Measurements from ENCODE around the gene CTIF.

Gene CTIF

GRCh38 chr18:48670751-48671560, 132.1 kb downstream of the CTIF start:
- no peak for DNase-seq
- Histone ChIP-seq H3K27me3 (replicated peaks; ENCODE audit: insufficient read depth, low read length) (no peaks in the 10 kb centered on the region), H4K20me1 (ENCODE audit: insufficient read depth, low read length) (no peaks in the 10 kb centered on the region), H3K9me3 (replicated peaks; ENCODE audit: insufficient read depth, low read length) (no peaks in the 10 kb centered on the region), H3K27ac (ENCODE audit: low read length) (no peak overlapping the region), H3K9ac (ENCODE audit: low read length) (no peak overlapping the region), H3K4me3 (ENCODE audit: low read length) (no peak overlapping the region), H3K36me3 (replicated peaks; ENCODE audit: insufficient read depth, low read length) (no peaks in the 10 kb centered on the region), H3K9me2 (replicated peaks; ENCODE audit: insufficient read depth, low read length) (no peaks in the 10 kb centered on the region), H2AFZ (ENCODE audit: low read length) (no peak overlapping the region), H3K4me2 (ENCODE audit: low read depth, low read length) (no peak overlapping the region), H3K4me1 (ENCODE audit: low read length) (peaks cover 4% of the 10 kb centered on the region; the same call in 1 of the 2 replicates), H3K79me2 (ENCODE audit: low read length) (no peaks in the 10 kb centered on the region), H3F3A (ENCODE audit: insufficient read depth, low read length) (no peaks in the 10 kb centered on the region)
- no peak for TF ChIP-seq EZH2 (optimal IDR thresholded peaks at IDR 0.05; ENCODE audit: low read depth, low read length)
- no peak for TF ChIP-seq EZH2phosphoT487 (IDR thresholded peaks at IDR 0.05; ENCODE audit: low read length)
- TF ChIP-seq CTCF (IDR thresholded peaks at IDR 0.05; ENCODE audit: low read length) = no peak

GRCh38 chr18:48671561-48671945, 132.7 kb downstream of the CTIF start:
- Histone ChIP-seq H3K9me3 (replicated peaks; ENCODE audit: insufficient read depth, low read length) (no peaks in the 10 kb centered on the region), H3F3A (ENCODE audit: insufficient read depth, low read length) (no peaks in the 10 kb centered on the region), H3K4me1 (ENCODE audit: low read length) (peaks cover 4% of the 10 kb centered on the region; the same call in 1 of the 2 replicates), H3K9me2 (replicated peaks; ENCODE audit: insufficient read depth, low read length) (no peaks in the 10 kb centered on the region), H4K20me1 (ENCODE audit: insufficient read depth, low read length) (no peaks in the 10 kb centered on the region), H3K27ac (ENCODE audit: low read length) (no peak overlapping the region), H3K79me2 (ENCODE audit: low read length) (no peaks in the 10 kb centered on the region), H2AFZ (ENCODE audit: low read length) (no peak overlapping the region), H3K36me3 (replicated peaks; ENCODE audit: insufficient read depth, low read length) (no peaks in the 10 kb centered on the region), H3K4me3 (ENCODE audit: low read length) (no peak overlapping the region), H3K4me2 (ENCODE audit: low read depth, low read length) (no peak overlapping the region), H3K27me3 (replicated peaks; ENCODE audit: insufficient read depth, low read length) (no peaks in the 10 kb centered on the region), H3K9ac (ENCODE audit: low read length) (no peak overlapping the region)
- DNase-seq = no peak
- TF ChIP-seq EZH2phosphoT487 (IDR thresholded peaks at IDR 0.05; ENCODE audit: low read length) (no peak), CTCF (IDR thresholded peaks at IDR 0.05; ENCODE audit: low read length) (no peak), EZH2 (optimal IDR thresholded peaks at IDR 0.05; ENCODE audit: low read depth, low read length) (no peak)

- no peak overlapping the region for H3K9ac ChIP-seq (ENCODE audit: low read length)
- H3K4me3 ChIP-seq (ENCODE audit: low read length) = no peak overlapping the region
- no peaks in the 10 kb centered on the region for H3K36me3 ChIP-seq (replicated peaks; ENCODE audit: insufficient read depth, low read length)
- TF ChIP-seq EZH2 (optimal IDR thresholded peaks at IDR 0.05; ENCODE audit: low read depth, low read length) (no peak), CTCF (IDR thresholded peaks at IDR 0.05; ENCODE audit: low read length) (no peak), EZH2phosphoT487 (IDR thresholded peaks at IDR 0.05; ENCODE audit: low read length) (no peak)
- no peaks in the 10 kb centered on the region for H3K9me3 ChIP-seq (replicated peaks; ENCODE audit: insufficient read depth, low read length)
- no peaks in the 10 kb centered on the region for H4K20me1 ChIP-seq (ENCODE audit: insufficient read depth, low read length)
- no peaks in the 10 kb centered on the region for H3K9me2 ChIP-seq (replicated peaks; ENCODE audit: insufficient read depth, low read length)
- no peaks in the 10 kb centered on the region for H3K27me3 ChIP-seq (replicated peaks; ENCODE audit: insufficient read depth, low read length)
- no peak overlapping the region for H3K4me2 ChIP-seq (ENCODE audit: low read depth, low read length)
- H3F3A ChIP-seq (ENCODE audit: insufficient read depth, low read length) = no peaks in the 10 kb centered on the region
- no peaks in the 10 kb centered on the region for H3K79me2 ChIP-seq (ENCODE audit: low read length)
- no peak overlapping the region for H3K27ac ChIP-seq (ENCODE audit: low read length)
- H2AFZ ChIP-seq (ENCODE audit: low read length) = no peak overlapping the region
- no peak for DNase-seq
- H3K4me1 ChIP-seq (ENCODE audit: low read length) = peaks cover 4% of the 10 kb centered on the region; the same call in 1 of the 2 replicates
Observed at GRCh38 chr18:48672671-48673340, 134.0 kb downstream of the CTIF start.

All from MM.1S (cell line).